H1 (cell line): ENCODE measurements around the gene INPP5A. TPM values are rescaled to one million over a fixed set of nuclear protein-coding genes. Genes with fewer than 3 reads are reported as not detected.

ENCODE experiments used
- CHD2 ChIP-seq: IDR thresholded peaks from 2 replicates; pipeline ENCODE4 v1.6.1; 2012; ENCODE audit warnings: low read length, improper control_type of control experiment
- CHD7 ChIP-seq: fragments of 300-600 bp; sonication (generic); IDR thresholded peaks from 2 replicates; pipeline ENCODE4 v1.7.1; 2012; ENCODE audit warnings: low read length, moderate library complexity, mild to moderate bottlenecking, inconsistent platforms; ENCODE audit not compliant: insufficient replicate concordance
- SAP30 ChIP-seq: fragments of 300-600 bp; sonication (generic); IDR thresholded peaks from 2 replicates; pipeline ENCODE4 v1.7.1; 2012; ENCODE audit warnings: low read length, moderate library complexity, mild to moderate bottlenecking, inconsistent platforms; ENCODE audit not compliant: insufficient read depth, insufficient replicate concordance
- TEAD4 ChIP-seq: IDR thresholded peaks from 2 replicates; pipeline ENCODE4 v1.6.1; 2012; ENCODE audit warnings: low read depth, low read length, inconsistent platforms, mixed read lengths
- YY1 ChIP-seq: IDR thresholded peaks from 2 replicates; pipeline ENCODE4 v1.6.1; 2011; ENCODE audit warnings: low read depth, mild to moderate bottlenecking, low read length
- polyA plus RNA-seq, 7 experiments: library from polyadenylated mRNA; depleted of rRNA in 3 of 7; stranded (reverse) in 5 of 7; unstranded in 2 of 7; fragments of >200 nt in 5 of 7; fragments of 200-250 nt in 2 of 7; gene quantifications; 1 replicate in 5 of 7; 2 replicates in 1 of 7; 4 replicates in 1 of 7; pipeline versions ENCODE4 v1.2.1 to v1.2.3, GENCODE V29; 2011 to 2013; ENCODE audit warnings: missing spikeins in 2 of 7, mixed read lengths in 2 of 7
- total RNA-seq: library from RNA; stranded (reverse); fragmentation: NEBNext Ultra II Directional; extraction: Animal tissue kit (Norgen Biotek cat#: 25700); gene quantifications from 2 replicates; pipeline ENCODE4 v1.2.1, GENCODE V29; 2021

INPP5A gene
- total and polyA plus RNA-seq, 2 of the 8 experiments (the other 6 are each of a cell fraction or from before 2014, with no cell fraction given): 19.7 to 27.5 TPM

GRCh38 chr10:132805599-132805998, 268.0 kb downstream of the INPP5A start (continued):
- no peak for TF ChIP-seq CHD7
- TF ChIP-seq YY1: no peak
- no peak for TF ChIP-seq CHD2
- TF ChIP-seq TEAD4: no peak
- TF ChIP-seq SAP30: no peak
